ENCODE data around the gene CBFA2T2. TPM values are rescaled to one million over a fixed set of nuclear protein-coding genes. Genes with fewer than 3 reads are reported as not detected.

CBFA2T2 gene
- total RNA-seq, 1 donor from 2014 or later, result 10.7 TPM

GRCh38 chr20:33474963-33475362 lies 14.9 kb upstream of the CBFA2T2 start:
- H3K27me3 ChIP-seq (ENCODE audit: low read depth), result peaks cover 14% of the 10 kb centered on the region
- H3K36me3 ChIP-seq, result no peaks in the 10 kb centered on the region
- H3K4me1 ChIP-seq, result no peaks in the 10 kb centered on the region
- H3K27ac ChIP-seq (replicated peaks), result no peak overlapping the region
- H3K9me3 ChIP-seq (replicated peaks), result no peaks in the 10 kb centered on the region
- no peak overlapping the region for H3K4me3 ChIP-seq
- no peak for DNase-seq
- TF ChIP-seq CTCF (IDR thresholded peaks at IDR 0.05; ENCODE audit: borderline replicate concordance), result no peak
- intact Hi-C loops (cut with micrococcal nuclease), result no loop called here

- intact Hi-C loops (cut with micrococcal nuclease), result no loop called here
- H3K27me3 ChIP-seq (ENCODE audit: low read depth), result peaks cover 14% of the 10 kb centered on the region
- no peak overlapping the region for H3K27ac ChIP-seq (replicated peaks)
- TF ChIP-seq CTCF (IDR thresholded peaks at IDR 0.05; ENCODE audit: borderline replicate concordance), result no peak
- no peaks in the 10 kb centered on the region for H3K9me3 ChIP-seq (replicated peaks)
- H3K36me3 ChIP-seq, result no peaks in the 10 kb centered on the region
- H3K4me1 ChIP-seq, result no peaks in the 10 kb centered on the region
- no peak for DNase-seq
- H3K4me3 ChIP-seq, result no peak overlapping the region
Measured at GRCh38 chr20:33475381-33476152, 14.3 kb upstream of the CBFA2T2 start.

GRCh38 chr20:33477386-33478234 lies 12.3 kb upstream of the CBFA2T2 start:
- no peak for TF ChIP-seq CTCF (IDR thresholded peaks at IDR 0.05; ENCODE audit: borderline replicate concordance)
- Histone ChIP-seq H3K27me3 (ENCODE audit: low read depth) (peaks cover 14% of the 10 kb centered on the region), H3K36me3 (no peaks in the 10 kb centered on the region), H3K9me3 (replicated peaks) (no peaks in the 10 kb centered on the region), H3K27ac (replicated peaks) (no peak overlapping the region), H3K4me1 (no peaks in the 10 kb centered on the region), H3K4me3 (no peak overlapping the region)
- no peak for DNase-seq
- intact Hi-C loops (cut with micrococcal nuclease), result no loop called here

GRCh38 chr20:33480048-33480447 lies 9.8 kb upstream of the CBFA2T2 start:
- intact Hi-C loops (cut with micrococcal nuclease), result no loop called here
- no peak overlapping the region for H3K4me3 ChIP-seq
- H3K9me3 ChIP-seq (replicated peaks), result no peaks in the 10 kb centered on the region
- DNase-seq, result no peak
- TF ChIP-seq CTCF (IDR thresholded peaks at IDR 0.05; ENCODE audit: borderline replicate concordance), result no peak
- H3K4me1 ChIP-seq, result no peaks in the 10 kb centered on the region
- H3K36me3 ChIP-seq, result no peaks in the 10 kb centered on the region
- H3K27me3 ChIP-seq (ENCODE audit: low read depth), result peaks cover 6% of the 10 kb centered on the region
- no peak overlapping the region for H3K27ac ChIP-seq (replicated peaks)

GRCh38 chr20:33481431-33481941 lies 8.4 kb upstream of the CBFA2T2 start:
- H3K4me3 ChIP-seq, result no peak overlapping the region
- no peak for DNase-seq
- H3K9me3 ChIP-seq (replicated peaks), result no peaks in the 10 kb centered on the region
- TF ChIP-seq CTCF (IDR thresholded peaks at IDR 0.05; ENCODE audit: borderline replicate concordance), result no peak
- H3K27me3 ChIP-seq (ENCODE audit: low read depth), result no peaks in the 10 kb centered on the region
- H3K36me3 ChIP-seq, result no peaks in the 10 kb centered on the region
- intact Hi-C loops (cut with micrococcal nuclease), result no loop called here
- H3K27ac ChIP-seq (replicated peaks), result no peak overlapping the region
- no peaks in the 10 kb centered on the region for H3K4me1 ChIP-seq
